NCI-H1105 treated with DMSO at 0.1 percent for 48 hours (cell line): ENCODE measurements around the gene DNA2.

ENCODE experiments used
- DNase-seq: peaks from one replicate; lab custom pipeline; 2025; lab: John Stamatoyannopoulos, UW

Gene DNA2

GRCh38 chr10:68364101-68364886, 107.5 kb downstream of the DNA2 start:
- DNase-seq: no peak
